ENCODE measurements around the gene OR5A1. TPM values are rescaled to one million over a fixed set of nuclear protein-coding genes. Genes with fewer than 3 reads are reported as not detected.
A peak's percentile ranks its signal among the peaks of the same experiment; 100 is the strongest.
"Not testable (repeated sequence)": the region's sequence is repeated elsewhere in the genome, so short reads cannot be mapped to it uniquely, and the experiment has no call there.

Gene OR5A1
- polyA plus RNA-seq, 4 donors, result not detected

DNA sequence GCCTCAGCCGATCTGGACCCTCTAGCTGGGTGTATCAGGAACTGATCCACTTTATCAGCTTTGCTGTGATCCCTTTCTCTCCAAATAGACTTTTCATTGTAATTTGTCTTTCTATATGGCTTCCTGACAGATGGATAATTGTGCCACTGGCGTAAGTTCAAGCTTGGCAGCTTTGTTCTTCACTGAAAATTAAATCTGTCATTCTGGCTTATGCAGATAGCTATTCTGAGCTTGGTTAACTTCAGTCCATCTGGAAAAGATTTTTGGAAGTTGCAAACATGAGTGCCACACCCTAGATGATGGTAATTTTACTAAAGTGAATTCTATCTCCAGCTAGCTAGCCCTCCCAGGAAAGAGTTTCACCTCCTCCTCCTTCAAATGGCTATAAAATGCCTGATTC lies 18.1 kb upstream of the OR5A1 start:
- no peaks in the 10 kb centered on the region for H3K9me3 ChIP-seq (ENCODE audit: control insufficient read depth in 2 of 2, insufficient read depth in 1 of 2, low read depth in 1 of 2, low read length in 1 of 2)

GRCh38 chr11:59423835-59424234 lies 12.4 kb upstream of the OR5A1 start:
- no peaks in the 10 kb centered on the region for H3K9me3 ChIP-seq (ENCODE audit: control insufficient read depth in 2 of 2, insufficient read depth in 1 of 2, low read depth in 1 of 2, low read length in 1 of 2)
- no peak overlapping the region for H3K4me3 ChIP-seq (ENCODE audit: low read depth in 1 of 3, low read length in 3 of 3)
- DNase-seq, result no peak
- H3K4me1 ChIP-seq (ENCODE audit: control insufficient read depth in 3 of 3, insufficient read depth in 2 of 3, low read depth in 1 of 3, low read length in 2 of 3), result no peaks in the 10 kb centered on the region
- WGBS, 3 donors, result 47 to 65% (median 62%) methylated on average over 2 of the region's 2 CpGs
- H3K27me3 ChIP-seq (ENCODE audit: control insufficient read depth in 3 of 3, insufficient read depth in 3 of 3, low read length in 3 of 3), result no peaks in the 10 kb centered on the region
- no peaks in the 10 kb centered on the region for H3K36me3 ChIP-seq (ENCODE audit: control insufficient read depth in 3 of 3, insufficient read depth in 2 of 3, low read depth in 1 of 3, low read length in 3 of 3)
- no peak for FAIRE-seq
- H3K27ac ChIP-seq (ENCODE audit: low read depth in 1 of 3, low read length in 2 of 3), result no peak overlapping the region

More for the DNA sequence above, 18.1 kb upstream of the OR5A1 start:
- no peaks in the 10 kb centered on the region for H3K4me1 ChIP-seq (ENCODE audit: control insufficient read depth in 3 of 3, insufficient read depth in 2 of 3, low read depth in 1 of 3, low read length in 2 of 3)
- H3K4me3 ChIP-seq (ENCODE audit: low read depth in 1 of 3, low read length in 3 of 3), result no peak overlapping the region
- FAIRE-seq, result no peak
- DNase-seq, result no peak
- H3K27me3 ChIP-seq (ENCODE audit: control insufficient read depth in 3 of 3, insufficient read depth in 3 of 3, low read length in 3 of 3), result no peaks in the 10 kb centered on the region
- H3K27ac ChIP-seq (ENCODE audit: low read depth in 1 of 3, low read length in 2 of 3), result no peak overlapping the region
- 72 to 77% (median 75%) methylated on average over 2 of the region's 2 CpGs for WGBS, 3 donors
- no peaks in the 10 kb centered on the region for H3K36me3 ChIP-seq (ENCODE audit: control insufficient read depth in 3 of 3, insufficient read depth in 2 of 3, low read depth in 1 of 3, low read length in 3 of 3)

DNA sequence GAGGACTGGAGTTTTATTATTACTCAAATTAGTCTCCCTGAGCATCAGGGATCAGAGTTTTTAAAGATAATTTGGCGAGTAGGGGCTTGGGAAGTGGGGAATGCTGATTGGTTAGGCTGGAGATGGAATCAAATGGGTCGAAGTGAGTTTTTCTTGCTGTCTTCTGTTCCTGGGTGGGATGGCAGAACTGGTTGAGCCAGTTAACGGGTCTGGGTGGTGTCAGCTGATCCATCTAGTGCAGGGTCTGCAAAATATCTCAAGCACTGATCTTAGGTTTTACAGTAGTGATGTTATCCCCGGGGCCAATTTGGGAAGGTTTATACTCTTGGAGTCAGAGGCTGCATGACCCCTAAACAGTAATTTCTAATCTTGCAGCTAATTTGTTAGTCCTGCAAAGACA lies 11.1 kb upstream of the OR5A1 start:
- Histone ChIP-seq H3K9me3 (ENCODE audit: control insufficient read depth in 2 of 2, insufficient read depth in 1 of 2, low read depth in 1 of 2, low read length in 1 of 2) (no peaks in the 10 kb centered on the region), H3K36me3 (ENCODE audit: control insufficient read depth in 3 of 3, insufficient read depth in 2 of 3, low read depth in 1 of 3, low read length in 3 of 3) (no peaks in the 10 kb centered on the region), H3K4me1 (ENCODE audit: control insufficient read depth in 3 of 3, insufficient read depth in 2 of 3, low read depth in 1 of 3, low read length in 2 of 3) (no peaks in the 10 kb centered on the region), H3K4me3 (ENCODE audit: low read depth in 1 of 3, low read length in 3 of 3) (no peak overlapping the region), H3K27ac (ENCODE audit: low read depth in 1 of 3, low read length in 2 of 3) (no peak overlapping the region), H3K27me3 (ENCODE audit: control insufficient read depth in 3 of 3, insufficient read depth in 3 of 3, low read length in 3 of 3) (no peaks in the 10 kb centered on the region)
- FAIRE-seq (no peak), DNase-seq (no peak)
- WGBS, 3 donors, result 42 to 57% (median 46%) methylated on average over 4 of the region's 4 CpGs

GRCh38 chr11:59426361-59427067 lies 9.8 kb upstream of the OR5A1 start, which contains the start of gene OR5A2:
Gene OR5A2 (minus strand): TSS chr11:59426413. CDS start chr11:59422953, 3,460 bp downstream.
- no peak for DNase-seq
- Histone ChIP-seq H3K9me3 (ENCODE audit: control insufficient read depth in 2 of 2, insufficient read depth in 1 of 2, low read depth in 1 of 2, low read length in 1 of 2) (no peaks in the 10 kb centered on the region), H3K27ac (ENCODE audit: low read depth in 1 of 3, low read length in 2 of 3) (no peak within 1 kb of the TSS), H3K27me3 (ENCODE audit: control insufficient read depth in 3 of 3, insufficient read depth in 3 of 3, low read length in 3 of 3) (no peaks in the 10 kb centered on the region), H3K4me1 (ENCODE audit: control insufficient read depth in 3 of 3, insufficient read depth in 2 of 3, low read depth in 1 of 3, low read length in 2 of 3) (no peaks in the 10 kb centered on the region), H3K4me3 (ENCODE audit: low read depth in 1 of 3, low read length in 3 of 3) (no peak within 1 kb of the TSS), H3K36me3 (ENCODE audit: control insufficient read depth in 3 of 3, insufficient read depth in 2 of 3, low read depth in 1 of 3, low read length in 3 of 3) (no peaks in the 10 kb centered on the region)
- 65 to 75% (median 71%) methylated on average over 5 of the region's 5 CpGs for WGBS, 3 donors
- FAIRE-seq, result no peak

DNA sequence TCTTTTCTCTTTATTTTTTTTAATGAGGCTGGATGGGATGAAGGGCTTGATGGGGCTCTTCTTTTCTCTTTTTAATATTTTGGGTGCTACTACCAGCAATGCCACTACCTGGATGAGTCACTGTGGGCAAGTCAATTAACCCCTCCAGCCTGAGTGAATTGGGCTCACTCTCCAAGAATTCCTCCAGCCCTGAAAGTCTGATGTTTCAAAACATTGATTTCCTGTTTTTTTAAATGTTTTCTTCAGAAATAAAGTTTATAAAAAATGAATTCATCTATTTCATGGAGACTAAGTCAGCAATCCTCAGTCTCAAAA lies 9.2 kb upstream of the OR5A1 start:
- DNase-seq (no peak), FAIRE-seq (no peak)
- H3K4me1 ChIP-seq (ENCODE audit: control insufficient read depth in 3 of 3, insufficient read depth in 2 of 3, low read depth in 1 of 3, low read length in 2 of 3), result no peaks in the 10 kb centered on the region
- no peaks in the 10 kb centered on the region for H3K9me3 ChIP-seq (ENCODE audit: control insufficient read depth in 2 of 2, insufficient read depth in 1 of 2, low read depth in 1 of 2, low read length in 1 of 2)
- no peaks in the 10 kb centered on the region for H3K36me3 ChIP-seq (ENCODE audit: control insufficient read depth in 3 of 3, insufficient read depth in 2 of 3, low read depth in 1 of 3, low read length in 3 of 3)
- no peak overlapping the region for H3K4me3 ChIP-seq (ENCODE audit: low read depth in 1 of 3, low read length in 3 of 3)
- no peaks in the 10 kb centered on the region for H3K27me3 ChIP-seq (ENCODE audit: control insufficient read depth in 3 of 3, insufficient read depth in 3 of 3, low read length in 3 of 3)
- no peak overlapping the region for H3K27ac ChIP-seq (ENCODE audit: low read depth in 1 of 3, low read length in 2 of 3)

DNA sequence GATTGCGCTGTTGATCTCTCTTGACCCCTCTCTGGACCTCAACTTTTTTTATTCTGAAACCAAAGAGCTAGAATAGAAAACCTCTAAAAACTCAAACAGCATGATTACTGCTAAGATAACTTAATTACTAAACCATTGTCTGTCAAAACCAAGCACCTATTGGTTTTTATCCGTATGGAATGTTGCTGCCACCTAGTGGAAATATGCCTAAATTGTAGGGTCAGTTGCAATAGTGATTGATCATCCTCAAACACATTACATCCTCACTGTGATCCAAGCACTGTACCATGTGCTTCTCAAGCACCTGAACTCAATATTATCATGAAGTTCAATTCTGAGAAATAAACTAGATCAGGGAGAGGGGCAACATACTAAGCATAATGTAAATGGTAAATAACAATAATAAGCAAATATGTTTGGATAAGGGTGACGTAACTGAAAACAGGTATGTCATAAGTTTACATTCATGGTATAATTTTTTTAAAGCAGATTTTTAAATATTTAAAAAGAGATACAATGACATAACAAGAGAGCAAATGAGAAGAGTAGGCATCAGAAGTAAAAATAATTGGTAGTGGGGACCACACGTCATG lies 6.2 kb upstream of the OR5A1 start:
- no peaks in the 10 kb centered on the region for H3K9me3 ChIP-seq (ENCODE audit: control insufficient read depth in 2 of 2, insufficient read depth in 1 of 2, low read depth in 1 of 2, low read length in 1 of 2)
- WGBS, 3 donors, result 60 to 64% (median 63%) methylated on average over 4 of the region's 4 CpGs
- no peaks in the 10 kb centered on the region for H3K36me3 ChIP-seq (ENCODE audit: control insufficient read depth in 3 of 3, insufficient read depth in 2 of 3, low read depth in 1 of 3, low read length in 3 of 3)
- H3K4me1 ChIP-seq (ENCODE audit: control insufficient read depth in 3 of 3, insufficient read depth in 2 of 3, low read depth in 1 of 3, low read length in 2 of 3), result no peaks in the 10 kb centered on the region
- peak; percentile 54 to 59 for DNase-seq
- no peak overlapping the region for H3K4me3 ChIP-seq (ENCODE audit: low read depth in 1 of 3, low read length in 3 of 3)
- H3K27me3 ChIP-seq (ENCODE audit: control insufficient read depth in 3 of 3, insufficient read depth in 3 of 3, low read length in 3 of 3), result no peaks in the 10 kb centered on the region
- H3K27ac ChIP-seq (ENCODE audit: low read depth in 1 of 3, low read length in 2 of 3), result no peak overlapping the region
- peak; percentile 5 for FAIRE-seq

GRCh38 chr11:59437770-59438169 lies 1.5 kb downstream of the OR5A1 start:
- H3K27ac ChIP-seq (ENCODE audit: low read depth in 1 of 3, low read length in 2 of 3), result no peak overlapping the region
- no peaks in the 10 kb centered on the region for H3K9me3 ChIP-seq (ENCODE audit: control insufficient read depth in 2 of 2, insufficient read depth in 1 of 2, low read depth in 1 of 2, low read length in 1 of 2)
- FAIRE-seq (no peak), DNase-seq (no peak)
- 82 to 83% (median 82%) methylated on average over 7 of the region's 7 CpGs for WGBS, 3 donors
- no peaks in the 10 kb centered on the region for H3K4me1 ChIP-seq (ENCODE audit: control insufficient read depth in 3 of 3, insufficient read depth in 2 of 3, low read depth in 1 of 3, low read length in 2 of 3)
- no peak overlapping the region for H3K4me3 ChIP-seq (ENCODE audit: low read depth in 1 of 3, low read length in 3 of 3)
- no peaks in the 10 kb centered on the region for H3K36me3 ChIP-seq (ENCODE audit: control insufficient read depth in 3 of 3, insufficient read depth in 2 of 3, low read depth in 1 of 3, low read length in 3 of 3)
- no peaks in the 10 kb centered on the region for H3K27me3 ChIP-seq (ENCODE audit: control insufficient read depth in 3 of 3, insufficient read depth in 3 of 3, low read length in 3 of 3)

DNA sequence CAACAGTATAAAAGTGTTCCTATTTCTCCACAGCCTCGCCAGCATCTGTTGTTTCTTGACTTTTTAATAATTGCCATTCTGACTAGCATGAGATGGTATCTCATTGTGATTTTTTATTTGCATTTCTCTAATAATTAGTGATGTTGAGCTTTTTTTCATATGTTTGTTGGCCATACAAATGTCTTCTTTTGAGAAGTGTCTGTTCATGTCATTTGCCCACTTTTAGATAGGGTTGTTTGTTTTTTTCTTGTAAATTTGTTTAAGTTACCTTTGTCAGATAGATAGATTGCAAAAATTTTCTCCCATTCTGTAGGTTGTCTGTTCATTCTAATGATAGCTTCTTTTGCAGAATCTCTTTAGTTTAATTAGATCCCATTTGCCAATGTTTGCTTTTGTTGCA lies 9.4 kb downstream of the OR5A1 start:
- not testable (repeated sequence) for DNase-seq; H3K9me3 ChIP-seq (ENCODE audit: control insufficient read depth in 2 of 2, insufficient read depth in 1 of 2, low read depth in 1 of 2, low read length in 1 of 2); H3K27ac ChIP-seq (ENCODE audit: low read depth in 1 of 3, low read length in 2 of 3); FAIRE-seq; H3K27me3 ChIP-seq (ENCODE audit: control insufficient read depth in 3 of 3, insufficient read depth in 3 of 3, low read length in 3 of 3); H3K4me1 ChIP-seq (ENCODE audit: control insufficient read depth in 3 of 3, insufficient read depth in 2 of 3, low read depth in 1 of 3, low read length in 2 of 3); H3K4me3 ChIP-seq (ENCODE audit: low read depth in 1 of 3, low read length in 3 of 3); H3K36me3 ChIP-seq (ENCODE audit: control insufficient read depth in 3 of 3, insufficient read depth in 2 of 3, low read depth in 1 of 3, low read length in 3 of 3)
- WGBS, 3 donors, result 79 to 89% (median 85%) methylated on average over 1 of the region's 1 CpG

DNA sequence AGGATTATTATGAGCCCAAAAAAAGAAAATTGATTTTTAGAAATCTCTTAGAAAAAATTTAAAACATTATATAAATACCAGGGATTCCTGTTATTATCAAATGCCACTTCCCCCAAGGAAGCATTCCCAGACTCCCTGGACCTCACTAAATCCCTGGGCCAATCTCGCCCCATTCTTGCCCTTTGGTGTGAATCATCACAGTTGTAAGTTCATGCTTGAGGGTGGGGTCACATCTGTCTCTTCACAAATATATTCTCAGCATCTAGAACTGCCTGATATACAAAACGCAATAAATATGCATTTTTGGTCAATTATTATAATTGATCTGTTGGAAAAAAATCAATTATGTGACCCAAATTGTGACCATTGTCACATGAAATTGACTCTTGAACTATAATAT lies 12.2 kb downstream of the OR5A1 start:
- H3K27me3 ChIP-seq (ENCODE audit: control insufficient read depth in 3 of 3, insufficient read depth in 3 of 3, low read length in 3 of 3), result no peaks in the 10 kb centered on the region
- H3K36me3 ChIP-seq (ENCODE audit: control insufficient read depth in 3 of 3, insufficient read depth in 2 of 3, low read depth in 1 of 3, low read length in 3 of 3), result no peaks in the 10 kb centered on the region
- no peaks in the 10 kb centered on the region for H3K4me1 ChIP-seq (ENCODE audit: control insufficient read depth in 3 of 3, insufficient read depth in 2 of 3, low read depth in 1 of 3, low read length in 2 of 3)
- H3K4me3 ChIP-seq (ENCODE audit: low read depth in 1 of 3, low read length in 3 of 3), result no peak overlapping the region
- 68 to 81% (median 70%) methylated on average over 2 of the region's 2 CpGs for WGBS, 3 donors
- no peaks in the 10 kb centered on the region for H3K9me3 ChIP-seq (ENCODE audit: control insufficient read depth in 2 of 2, insufficient read depth in 1 of 2, low read depth in 1 of 2, low read length in 1 of 2)
- DNase-seq, result no peak
- no peak for FAIRE-seq
- no peak overlapping the region for H3K27ac ChIP-seq (ENCODE audit: low read depth in 1 of 3, low read length in 2 of 3)

Measured in small intestine (tissue), 7 donors.